ENCODE results near the gene TRAF6. TPM values are rescaled to one million over a fixed set of nuclear protein-coding genes. Genes with fewer than 3 reads are reported as not detected.

Gene TRAF6
- total RNA-seq, 3 donors from 2014 or later: 11.5 to 19.9 (median 16.8) TPM

DNA sequence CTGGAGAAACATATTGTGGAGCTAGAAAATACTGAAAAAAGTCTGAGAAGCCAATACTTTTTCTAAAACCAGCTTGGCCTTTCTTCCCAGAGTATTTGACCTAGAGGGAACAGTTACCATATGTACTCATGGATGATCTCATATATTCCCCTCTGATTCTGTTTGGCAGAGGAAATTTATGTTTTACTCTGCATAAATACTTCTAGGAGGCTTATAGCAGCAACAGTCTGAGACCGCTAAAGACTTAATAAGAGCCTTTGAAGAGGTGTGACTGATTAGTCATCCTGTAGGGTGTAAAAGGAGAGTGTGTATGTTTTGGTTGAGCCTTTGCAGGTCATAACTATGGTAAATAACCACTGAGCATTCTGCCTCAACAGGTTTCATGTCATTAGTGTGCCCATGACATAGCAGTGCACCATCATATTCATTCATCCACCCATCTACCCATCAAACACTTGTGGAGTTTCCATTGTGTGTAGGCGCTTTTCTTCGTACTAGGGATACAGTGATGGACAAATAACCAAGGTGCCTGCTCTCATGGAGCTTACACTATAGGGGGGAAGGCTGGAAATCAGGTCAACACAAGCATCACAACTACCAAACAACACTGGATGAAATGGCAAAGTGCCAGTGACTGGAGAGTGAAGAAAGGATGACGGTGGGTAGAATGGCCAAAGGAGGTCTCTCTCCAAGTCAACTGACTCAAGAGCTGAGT, 44.5 kb downstream of the TRAF6 start:
- Histone ChIP-seq H3K9me3 (no peaks in the 10 kb centered on the region), H3K27ac (no peak overlapping the region), H3K4me1 (no peaks in the 10 kb centered on the region), H3K36me3 (no peaks in the 10 kb centered on the region), H3K4me3 (no peak overlapping the region), H3K27me3 (no peaks in the 10 kb centered on the region)
- no peak for DNase-seq (ENCODE audit: low spot score in 2 of 2)
- TF ChIP-seq POLR2A (IDR thresholded peaks at IDR 0.05): no peak
- TF ChIP-seq, protein P1, sequence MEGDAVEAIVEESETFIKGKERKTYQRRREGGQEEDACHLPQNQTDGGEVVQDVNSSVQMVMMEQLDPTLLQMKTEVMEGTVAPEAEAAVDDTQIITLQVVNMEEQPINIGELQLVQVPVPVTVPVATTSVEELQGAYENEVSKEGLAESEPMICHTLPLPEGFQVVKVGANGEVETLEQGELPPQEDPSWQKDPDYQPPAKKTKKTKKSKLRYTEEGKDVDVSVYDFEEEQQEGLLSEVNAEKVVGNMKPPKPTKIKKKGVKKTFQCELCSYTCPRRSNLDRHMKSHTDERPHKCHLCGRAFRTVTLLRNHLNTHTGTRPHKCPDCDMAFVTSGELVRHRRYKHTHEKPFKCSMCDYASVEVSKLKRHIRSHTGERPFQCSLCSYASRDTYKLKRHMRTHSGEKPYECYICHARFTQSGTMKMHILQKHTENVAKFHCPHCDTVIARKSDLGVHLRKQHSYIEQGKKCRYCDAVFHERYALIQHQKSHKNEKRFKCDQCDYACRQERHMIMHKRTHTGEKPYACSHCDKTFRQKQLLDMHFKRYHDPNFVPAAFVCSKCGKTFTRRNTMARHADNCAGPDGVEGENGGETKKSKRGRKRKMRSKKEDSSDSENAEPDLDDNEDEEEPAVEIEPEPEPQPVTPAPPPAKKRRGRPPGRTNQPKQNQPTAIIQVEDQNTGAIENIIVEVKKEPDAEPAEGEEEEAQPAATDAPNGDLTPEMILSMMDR (IDR thresholded peaks at IDR 0.05): no peak
- TF ChIP-seq POLR2AphosphoS5 (IDR thresholded peaks at IDR 0.05): no peak
- intact Hi-C loops (cut with DNase I; ENCODE audit: low total_unique reads): no loop called here

DNA sequence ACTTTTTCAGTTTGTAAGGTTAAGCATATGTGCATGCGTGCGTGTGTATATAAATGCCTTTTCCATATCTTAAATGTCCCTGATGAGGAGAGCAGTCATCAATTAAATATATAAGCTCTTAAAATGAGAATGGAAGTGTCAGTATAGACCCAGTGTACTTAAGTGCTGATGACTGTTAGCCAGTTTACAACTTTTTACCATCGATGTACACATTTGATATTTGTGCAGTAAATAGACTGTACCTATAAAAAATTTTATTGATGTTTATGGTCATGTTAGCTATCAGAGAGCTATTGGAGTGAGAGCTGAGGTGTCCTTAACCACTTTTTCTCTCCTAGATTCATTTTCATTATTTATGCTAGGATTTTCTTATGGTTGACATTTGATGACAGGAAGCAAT, 45.4 kb downstream of the TRAF6 start:
- DNase-seq (ENCODE audit: low spot score in 2 of 2): no peak
- Histone ChIP-seq H3K36me3 (no peaks in the 10 kb centered on the region), H3K4me3 (no peak overlapping the region), H3K9me3 (no peaks in the 10 kb centered on the region), H3K4me1 (no peaks in the 10 kb centered on the region), H3K27me3 (no peaks in the 10 kb centered on the region), H3K27ac (no peak overlapping the region)
- TF ChIP-seq POLR2AphosphoS5 (IDR thresholded peaks at IDR 0.05) (no peak), POLR2A (IDR thresholded peaks at IDR 0.05) (no peak)
- intact Hi-C loops (cut with DNase I; ENCODE audit: low total_unique reads): no loop called here

GRCh38 chr11:36463781-36464180, 46.3 kb downstream of the TRAF6 start:
- DNase-seq (ENCODE audit: low spot score in 2 of 2): no peak
- Histone ChIP-seq H3K27me3 (no peaks in the 10 kb centered on the region), H3K36me3 (no peaks in the 10 kb centered on the region), H3K27ac (no peak overlapping the region), H3K4me3 (no peak overlapping the region), H3K4me1 (no peaks in the 10 kb centered on the region), H3K9me3 (no peaks in the 10 kb centered on the region)
- intact Hi-C loops (cut with DNase I; ENCODE audit: low total_unique reads): no loop called here
- TF ChIP-seq POLR2AphosphoS5 (IDR thresholded peaks at IDR 0.05): no peak
- TF ChIP-seq, protein P1 (IDR thresholded peaks at IDR 0.05): no peak
- TF ChIP-seq POLR2A (IDR thresholded peaks at IDR 0.05): no peak

DNA sequence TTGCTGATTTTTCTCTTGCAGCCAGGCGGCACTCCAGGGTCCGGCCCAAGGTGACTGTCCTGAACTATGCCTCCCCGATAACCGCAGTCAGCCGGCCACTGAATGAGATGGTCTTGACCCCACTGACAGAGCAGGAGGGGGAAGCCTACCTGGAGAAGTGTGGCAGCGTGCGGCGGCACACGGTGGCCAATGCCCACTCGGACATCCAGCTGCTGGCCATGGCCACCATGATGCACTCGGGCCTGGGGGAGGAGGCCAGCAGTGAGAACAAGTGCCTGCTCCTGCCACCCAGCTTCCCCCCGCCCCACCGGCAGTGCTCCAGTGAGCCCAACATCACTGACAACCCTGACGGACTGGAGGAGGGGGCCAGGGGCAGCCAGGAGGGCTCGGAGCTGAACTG, 47.8 kb downstream of the TRAF6 start:
- Histone ChIP-seq H3K36me3 (no peaks in the 10 kb centered on the region), H3K27me3 (no peaks in the 10 kb centered on the region), H3K4me1 (no peaks in the 10 kb centered on the region), H3K4me3 (no peak overlapping the region), H3K27ac (no peak overlapping the region), H3K9me3 (no peaks in the 10 kb centered on the region)
- DNase-seq (ENCODE audit: low spot score in 2 of 2): no peak
- intact Hi-C loops (cut with DNase I; ENCODE audit: low total_unique reads): no loop called here
- TF ChIP-seq POLR2AphosphoS5 (IDR thresholded peaks at IDR 0.05) (no peak), POLR2A (IDR thresholded peaks at IDR 0.05) (no peak)
- TF ChIP-seq, protein P1 (IDR thresholded peaks at IDR 0.05): no peak

GRCh38 chr11:36460220-36460619, 49.9 kb downstream of the TRAF6 start:
- intact Hi-C loops (cut with DNase I; ENCODE audit: low total_unique reads): no loop called here
- no peaks in the 10 kb centered on the region for H3K27me3 ChIP-seq
- peaks cover 12 to 15% of the 10 kb centered on the region in 2 donors for H3K4me1 ChIP-seq
- TF ChIP-seq POLR2A (IDR thresholded peaks at IDR 0.05) (no peak), POLR2AphosphoS5 (IDR thresholded peaks at IDR 0.05) (no peak)
- TF ChIP-seq, protein P1 (IDR thresholded peaks at IDR 0.05): no peak
- H3K9me3 ChIP-seq: no peaks in the 10 kb centered on the region
- no peaks in the 10 kb centered on the region for H3K36me3 ChIP-seq
- DNase-seq (ENCODE audit: low spot score in 2 of 2): no peak
- no peak overlapping the region for H3K27ac ChIP-seq
- no peak overlapping the region for H3K4me3 ChIP-seq

Measured in breast epithelium (tissue), 4 donors.